PC-3 (cell line): ENCODE data around the gene EXOC4.

Source experiments
- CTCF ChIP-seq: fragments of 300-600 bp; sonication (generic); conservative IDR thresholded peaks from 2 replicates; pipeline ENCODE4 v1.5.1; 2017; ENCODE audit warnings: antibody characterized with exemption, low read depth, mild to moderate bottlenecking, low read length
- EZH2 ChIP-seq: fragments of 300-600 bp; sonication (generic); IDR thresholded peaks from one replicate; pipeline ENCODE4 v1.6.1; 2017; ENCODE audit warnings: antibody characterized with exemption, mild to moderate bottlenecking, low read length; ENCODE audit not compliant: unreplicated experiment
- EZH2phosphoT487 ChIP-seq: fragments of 300-600 bp; sonication (generic); IDR thresholded peaks from 2 replicates; pipeline ENCODE4 v1.6.1; 2018; ENCODE audit warnings: mild to moderate bottlenecking, antibody characterized with exemption, low read length, borderline replicate concordance

GRCh38 chr7:134073276-134073675 is 820.4 kb downstream of the EXOC4 start:
- TF ChIP-seq CTCF (no peak), EZH2 (no peak), EZH2phosphoT487 (no peak)
